ENCODE measurements around the gene TMEM255B. TPM values are rescaled to one million over a fixed set of nuclear protein-coding genes. Genes with fewer than 3 reads are reported as not detected.

Gene TMEM255B
- total RNA-seq, 2 experiments from 2014 or later = 1.0 to 1.2 TPM

DNA sequence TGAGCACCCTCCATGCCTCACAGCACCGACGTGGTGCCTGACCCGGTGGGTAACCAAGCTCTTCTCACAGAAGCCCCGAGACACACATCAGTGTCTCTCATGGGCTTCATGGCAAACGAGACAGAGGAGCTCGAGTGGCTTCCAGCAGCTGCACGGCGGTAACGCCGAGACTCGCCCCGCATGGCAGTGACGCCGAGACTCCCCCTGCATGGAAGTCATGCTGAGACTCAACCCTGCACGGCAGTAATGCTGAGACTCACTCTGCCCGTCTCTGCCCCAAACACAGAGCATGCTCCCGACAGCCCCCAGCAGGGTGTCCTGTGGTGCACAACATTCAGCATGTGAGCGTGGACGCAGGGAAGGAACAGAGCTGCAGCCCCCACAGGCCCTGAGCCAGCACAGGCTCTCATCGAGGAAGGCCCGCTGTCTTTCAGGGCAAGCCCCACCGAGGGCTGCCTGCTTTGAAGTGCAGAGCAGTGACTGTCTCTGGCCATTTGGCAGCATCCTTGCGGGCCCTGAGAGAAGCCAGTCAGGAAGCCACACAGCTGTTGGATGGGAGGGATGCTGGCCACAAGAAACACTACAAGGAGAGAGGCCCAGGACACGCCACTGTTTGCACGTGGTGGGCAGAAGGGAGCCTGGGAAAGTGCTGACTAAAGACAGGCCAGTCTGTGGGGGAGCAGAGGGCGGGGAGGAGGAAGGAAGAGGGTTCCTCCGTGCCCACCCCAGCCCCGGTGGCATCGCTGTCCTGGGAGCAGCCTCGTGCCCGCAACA, 95.4 kb downstream of the TMEM255B start:
- POLR2A ChIA-PET = no interaction called here
- ATAC-seq (ENCODE audit: poor library complexity) (peak; percentile 14), DNase-seq (peak in 1 of 14 experiments; percentile 21)
- Mint-ChIP-seq H3K4me3 (no peak overlapping the region), H3K9me3 (no peaks in the 10 kb centered on the region), H3K27me3 (peaks cover 35% of the 10 kb centered on the region), H3K36me3 (ENCODE audit: low read depth) (no peaks in the 10 kb centered on the region), H3K4me1 (ENCODE audit: low read depth) (peaks cover 17% of the 10 kb centered on the region), H3K27ac (no peak overlapping the region)
- H3K27me3 ChIP-seq (ENCODE audit: control insufficient read depth in 1 of 2, insufficient read depth in 2 of 2, low read length in 2 of 2) = no peaks in the 10 kb centered on the region
- H3K4me3 ChIP-seq (ENCODE audit: low read length) = no peak overlapping the region
- H3K36me3 ChIP-seq (ENCODE audit: insufficient read depth, low read length) = no peaks in the 10 kb centered on the region
- H3K4me1 ChIP-seq (ENCODE audit: insufficient read depth, low read length) = peaks cover 19% of the 10 kb centered on the region
- TF ChIP-seq CTCF (IDR thresholded peaks at IDR 0.05) = no peak
- no peak overlapping the region for H3K27ac ChIP-seq (ENCODE audit: low read depth in 1 of 2, low read length in 2 of 2)
- intact Hi-C loops (cut with DNase I, micrococcal nuclease) = no loop called here
- peaks cover 0 to 5% of the 10 kb centered on the region in 2 experiments for H3K9me3 ChIP-seq (ENCODE audit: control insufficient read depth in 1 of 2, insufficient read depth in 1 of 2, low read length in 2 of 2)
- CTCF ChIA-PET = no interaction called here

DNA sequence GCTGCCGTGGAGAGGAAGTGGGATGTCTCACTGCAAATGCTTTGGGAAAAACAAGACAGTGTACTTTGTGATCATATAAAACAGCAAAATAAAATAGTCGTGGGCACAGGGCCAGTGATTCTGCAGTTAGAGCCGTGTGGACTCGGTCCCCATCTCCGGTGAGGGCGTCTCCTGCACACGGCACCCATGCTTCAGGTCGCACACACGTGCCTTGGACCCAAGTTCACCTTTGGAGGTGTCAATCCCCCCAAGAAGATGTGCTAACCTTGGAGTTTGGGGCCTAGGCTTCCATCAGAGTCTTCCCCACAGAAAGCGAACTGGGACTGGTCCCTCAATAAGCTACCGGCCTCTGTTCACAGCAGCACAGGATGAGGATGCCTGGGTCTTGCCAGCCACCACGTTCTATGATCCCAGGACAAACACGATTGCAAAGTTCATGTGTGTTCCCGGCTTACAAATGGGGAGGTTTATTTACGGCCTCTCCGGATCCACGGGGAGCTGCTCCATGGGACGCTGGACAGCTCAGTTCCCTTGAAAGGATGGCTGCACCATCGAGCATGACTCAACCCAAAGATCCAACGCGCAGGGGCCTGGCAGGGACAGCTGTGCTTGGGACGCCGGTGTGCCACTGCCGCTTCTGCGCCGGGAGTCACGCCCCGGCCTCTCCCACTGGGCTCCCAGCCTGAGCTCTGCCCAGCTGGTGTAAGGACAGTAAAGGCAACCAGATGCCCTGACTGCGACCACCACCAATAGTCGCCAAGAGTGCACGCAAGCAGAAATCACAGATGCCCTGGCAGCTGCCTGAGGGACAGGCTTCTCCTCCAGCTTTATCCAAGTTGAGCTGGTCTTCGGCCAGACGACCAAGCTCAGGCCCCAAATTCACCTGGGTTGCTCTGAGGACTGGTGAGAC, 96.2 kb downstream of the TMEM255B start:
- no peak overlapping the region for H3K27ac Mint-ChIP-seq
- Histone ChIP-seq H3K36me3 (ENCODE audit: insufficient read depth, low read length) (no peaks in the 10 kb centered on the region), H3K27ac (ENCODE audit: low read depth in 1 of 2, low read length in 2 of 2) (no peak overlapping the region), H3K9me3 (ENCODE audit: control insufficient read depth in 1 of 2, insufficient read depth in 1 of 2, low read length in 2 of 2) (peaks cover 0 to 5% of the 10 kb centered on the region in 2 experiments), H3K4me3 (ENCODE audit: low read length) (no peak overlapping the region), H3K4me1 (ENCODE audit: insufficient read depth, low read length) (peaks cover 19% of the 10 kb centered on the region), H3K27me3 (ENCODE audit: control insufficient read depth in 1 of 2, insufficient read depth in 2 of 2, low read length in 2 of 2) (no peaks in the 10 kb centered on the region)
- intact Hi-C loops (cut with DNase I, micrococcal nuclease) = no loop called here
- H3K4me3 Mint-ChIP-seq = no peak overlapping the region
- TF ChIP-seq CTCF (IDR thresholded peaks at IDR 0.05) = no peak
- POLR2A ChIA-PET = no interaction called here
- H3K27me3 Mint-ChIP-seq = peaks cover 37% of the 10 kb centered on the region
- ATAC-seq (ENCODE audit: poor library complexity) (no peak), DNase-seq (no peak)
- no peaks in the 10 kb centered on the region for H3K36me3 Mint-ChIP-seq (ENCODE audit: low read depth)
- CTCF ChIA-PET = no interaction called here
- H3K9me3 Mint-ChIP-seq = no peaks in the 10 kb centered on the region
- H3K4me1 Mint-ChIP-seq (ENCODE audit: low read depth) = peaks cover 17% of the 10 kb centered on the region

- no peaks in the 10 kb centered on the region for H3K36me3 ChIP-seq (ENCODE audit: insufficient read depth, low read length)
- CTCF ChIA-PET = no interaction called here
- intact Hi-C loops (cut with DNase I, micrococcal nuclease) = no loop called here
- Mint-ChIP-seq H3K27me3 (peaks cover 41% of the 10 kb centered on the region), H3K27ac (no peak overlapping the region), H3K36me3 (ENCODE audit: low read depth) (no peaks in the 10 kb centered on the region), H3K4me3 (no peak overlapping the region), H3K4me1 (ENCODE audit: low read depth) (peaks cover 17% of the 10 kb centered on the region), H3K9me3 (no peaks in the 10 kb centered on the region)
- no peak overlapping the region for H3K4me3 ChIP-seq (ENCODE audit: low read length)
- H3K4me1 ChIP-seq (ENCODE audit: insufficient read depth, low read length) = peaks cover 19% of the 10 kb centered on the region
- peak in 1 of 14 experiments; percentile 7 for DNase-seq
- no peak overlapping the region for H3K27ac ChIP-seq (ENCODE audit: low read depth in 1 of 2, low read length in 2 of 2)
- no peak for ATAC-seq (ENCODE audit: poor library complexity)
- no peaks in the 10 kb centered on the region for H3K27me3 ChIP-seq (ENCODE audit: control insufficient read depth in 1 of 2, insufficient read depth in 2 of 2, low read length in 2 of 2)
- H3K9me3 ChIP-seq (ENCODE audit: control insufficient read depth in 1 of 2, insufficient read depth in 1 of 2, low read length in 2 of 2) = peaks cover 0 to 5% of the 10 kb centered on the region in 2 experiments
- POLR2A ChIA-PET = no interaction called here
- no peak for TF ChIP-seq CTCF (IDR thresholded peaks at IDR 0.05)
Measured at GRCh38 chr13:113855931-113856715, 97.1 kb downstream of the TMEM255B start.

Data from CD4-positive, alpha-beta T cell (primary cell).